Muscle of back (tissue), 13 donors: ENCODE results near the gene TIMM10. TPM values are rescaled to one million over a fixed set of nuclear protein-coding genes. Genes with fewer than 3 reads are reported as not detected.

ENCODE experiments used
- DNase-seq, 3 donors: peaks; one replicate each; pipeline versions ENCODE4 v3.0.0 to v3.0.0-alpha.2; 2013
- long read RNA-seq, 9 donors: transcript quantifications; one replicate each; lab custom pipeline, GENCODE V29; 2026
- polyA plus RNA-seq, 10 donors: library from polyadenylated mRNA; unstranded; fragments of 120-200 nt; gene quantifications; one replicate each; pipeline ENCODE4 v1.2.1, GENCODE V29; 2013; ENCODE audit not compliant: insufficient read length in 10 of 10

Gene TIMM10
- polyA plus RNA-seq, result 10 to 100 TPM; 28.8 to 57.7 (median 36.6) TPM
- long read RNA-seq, donor 1, transcript TIMM10-201 (3 exons, 680 nt), result major isoform, 29 of 32 reads
- long read RNA-seq, donor 1, partial matches to known transcripts, result 0 of 32 reads
- long read RNA-seq, donor 1, other reads (novel, unspliced or antisense), result 0 of 32 reads
- long read RNA-seq, donor 2, transcript TIMM10-201 (3 exons, 680 nt), result major isoform, 59 of 59 reads
- long read RNA-seq, donor 2, partial matches to known transcripts, result 0 of 59 reads
- long read RNA-seq, donor 2, other reads (novel, unspliced or antisense), result 0 of 59 reads
- long read RNA-seq, donor 3, result 0 reads
- long read RNA-seq, donor 4, transcript TIMM10-201 (3 exons, 680 nt), result major isoform, 35 of 38 reads
- long read RNA-seq, donor 4, partial matches to known transcripts, result 0 of 38 reads
- long read RNA-seq, donor 4, other reads (novel, unspliced or antisense), result 0 of 38 reads
- long read RNA-seq, donor 5, transcript TIMM10-201 (3 exons, 680 nt), result major isoform, 67 of 221 reads
- long read RNA-seq, donor 5, partial matches to known transcripts, result 128 of 221 reads
- long read RNA-seq, donor 5, other reads (novel, unspliced or antisense), result 25 of 221 reads
- long read RNA-seq, donor 6, transcript TIMM10-201 (3 exons, 680 nt), result major isoform, 23 of 24 reads
- long read RNA-seq, donor 6, partial matches to known transcripts, result 0 of 24 reads
- long read RNA-seq, donor 6, other reads (novel, unspliced or antisense), result 0 of 24 reads
- long read RNA-seq, donor 7, transcript TIMM10-201 (3 exons, 680 nt), result major isoform, 25 of 25 reads
- long read RNA-seq, donor 7, partial matches to known transcripts, result 0 of 25 reads
- long read RNA-seq, donor 7, other reads (novel, unspliced or antisense), result 0 of 25 reads
- long read RNA-seq, donor 8, transcript TIMM10-201 (3 exons, 680 nt), result major isoform, 29 of 29 reads
- long read RNA-seq, donor 8, partial matches to known transcripts, result 0 of 29 reads
- long read RNA-seq, donor 8, other reads (novel, unspliced or antisense), result 0 of 29 reads
- long read RNA-seq, donor 9, partial matches to known transcripts, result 0 of 4 reads
- long read RNA-seq, donor 9, other reads (novel, unspliced or antisense), result 0 of 4 reads

GRCh38 chr11:57530596-57531507 lies at the start of gene TIMM10:
Gene TIMM10, minus strand, starts transcription at chr11:57530754. Its CDS starts 565 bp downstream, at chr11:57530189.
- peak; percentile 93 to 97 (median 97) for DNase-seq

- no peak for DNase-seq
Measured at GRCh38 chr11:57574061-57574460, 43.5 kb upstream of the TIMM10 start.

GRCh38 chr11:57571606-57572005 lies 41.1 kb upstream of the TIMM10 start:
- DNase-seq, result no peak

- DNase-seq, result peak in 2 of 3 donors; percentile 76 to 88
Measured at GRCh38 chr11:57568330-57568766, 37.8 kb upstream of the TIMM10 start.

- DNase-seq, result peak; percentile 33 to 94 (median 63)
Measured at GRCh38 chr11:57567515-57568329, 37.2 kb upstream of the TIMM10 start, which contains the start of gene UBE2L6. Gene UBE2L6, minus strand, starts transcription at chr11:57567672. Its CDS starts 61 bp downstream, at chr11:57567611.

GRCh38 chr11:57566905-57567514 lies 36.5 kb upstream of the TIMM10 start:
- peak; percentile 6 to 75 (median 30) for DNase-seq

GRCh38 chr11:57566005-57566904 lies 35.7 kb upstream of the TIMM10 start:
- DNase-seq, result peak; percentile 43 to 69 (median 54)

GRCh38 chr11:57562596-57562995 lies 32.0 kb upstream of the TIMM10 start:
- DNase-seq, result no peak

- no peak for DNase-seq
Measured at GRCh38 chr11:57560146-57560545, 29.6 kb upstream of the TIMM10 start.

GRCh38 chr11:57556041-57556440 lies 25.5 kb upstream of the TIMM10 start:
- DNase-seq, result no peak

GRCh38 chr11:57555393-57555792 lies 24.8 kb upstream of the TIMM10 start:
- no peak for DNase-seq

- DNase-seq, result no peak
Measured at GRCh38 chr11:57552479-57552878, 21.9 kb upstream of the TIMM10 start.

GRCh38 chr11:57551941-57552340 lies 21.4 kb upstream of the TIMM10 start:
- no peak for DNase-seq

- no peak for DNase-seq
Measured at GRCh38 chr11:57549983-57550382, 19.4 kb upstream of the TIMM10 start.

GRCh38 chr11:57547854-57548377 lies 17.4 kb upstream of the TIMM10 start:
- no peak for DNase-seq

- DNase-seq, result peak in 1 of 3 donors; percentile 19
Measured at GRCh38 chr11:57546869-57547475, 16.4 kb upstream of the TIMM10 start.

GRCh38 chr11:57546451-57546850 lies 15.9 kb upstream of the TIMM10 start:
- DNase-seq, result no peak

- DNase-seq, result no peak
Measured at GRCh38 chr11:57545883-57546282, 15.3 kb upstream of the TIMM10 start.
